Activated B cell treated with CpG ODN at 0.5 μM for 24 hours (primary cell): ENCODE results near the gene TTC21A. TPM values are rescaled to one million over a fixed set of nuclear protein-coding genes. Genes with fewer than 3 reads are reported as not detected.

Experiments used
- ATAC-seq: fragments of 200-7000 bp; cut with Tn5 transposase; one replicate; pipeline ENCODE4 v1.10.0; 2021; ENCODE audit warnings: low read depth, mild to moderate bottlenecking, moderate library complexity
- CTCF ChIA-PET: fragments of 350-600 bp; sonication (Branson Sonifier 250); formaldehyde crosslinking; loops from one replicate; lab custom pipeline; 2021; ENCODE audit warnings: antibody characterized with exemption; lab: Charles Lee
- POLR2A ChIA-PET: fragments of 350-600 bp; sonication (Branson Sonifier 250); formaldehyde crosslinking; loops from one replicate; lab custom pipeline; 2021; ENCODE audit warnings: antibody characterized with exemption; lab: Charles Lee
- DNase-seq: peaks from one replicate; pipeline ENCODE4 v3.0.0; 2022
- H3K27ac Mint-ChIP-seq: one replicate; pipeline ENCODE4 v1.8.0; 2020; ENCODE audit warnings: mixed read lengths
- H3K27me3 Mint-ChIP-seq: one replicate; pipeline ENCODE4 v1.8.0; 2021; ENCODE audit warnings: mixed read lengths
- H3K36me3 Mint-ChIP-seq: one replicate; pipeline ENCODE4 v1.8.0; 2021; ENCODE audit warnings: low read depth, mixed read lengths
- H3K4me1 Mint-ChIP-seq: one replicate; pipeline ENCODE4 v1.8.0; 2021; ENCODE audit warnings: mixed read lengths
- H3K4me3 Mint-ChIP-seq: one replicate; pipeline ENCODE4 v1.8.0; 2020; ENCODE audit warnings: mild to moderate bottlenecking, mixed read lengths
- H3K9me3 Mint-ChIP-seq: one replicate; pipeline ENCODE4 v1.8.0; 2020; ENCODE audit warnings: mixed read lengths
- CTCF ChIP-seq: fragments of 200-600 bp; IDR thresholded peaks from one replicate; pipeline ENCODE4 v1.8.0; 2022; ENCODE audit warnings: antibody characterized with exemption, mild to moderate bottlenecking
- intact Hi-C: fragments of 100-400 bp; cut with micrococcal nuclease; formaldehyde crosslinking; loops from one replicate; pipeline ENCODE4 v1.15.1; 2024
- total RNA-seq: library from RNA; stranded (reverse); gene quantifications from 2 replicates; pipeline ENCODE4 v1.2.3, GENCODE V29; 2022

Gene TTC21A
- total RNA-seq, 1 donor from 2014 or later: 15.9 TPM

GRCh38 chr3:39171860-39172259 is 64.4 kb downstream of the TTC21A start:
- H3K9me3 Mint-ChIP-seq: no peaks in the 10 kb centered on the region
- no peaks in the 10 kb centered on the region for H3K27me3 Mint-ChIP-seq
- H3K36me3 Mint-ChIP-seq: no peaks in the 10 kb centered on the region
- H3K27ac Mint-ChIP-seq: no peak overlapping the region
- ATAC-seq: no peak
- TF ChIP-seq CTCF: no peak
- no peaks in the 10 kb centered on the region for H3K4me1 Mint-ChIP-seq
- no peak for DNase-seq
- intact Hi-C loops: no loop called here
- H3K4me3 Mint-ChIP-seq: no peak overlapping the region
- CTCF ChIA-PET: interaction anchor here (1.8 kb wide), 1 partner anchor 117 kb away, joined by 7 read pairs; no protein-coding TSS in a partner anchor
- POLR2A ChIA-PET: no interaction called here

- intact Hi-C loops: no loop called here
These were observed 66.0 kb downstream of the TTC21A start for GRCh38 chr3:39173318-39174125.

GRCh38 chr3:39176025-39176714 is 68.7 kb downstream of the TTC21A start:
- Mint-ChIP-seq H3K9me3 (no peaks in the 10 kb centered on the region), H3K27me3 (no peaks in the 10 kb centered on the region), H3K36me3 (no peaks in the 10 kb centered on the region), H3K4me1 (peaks cover 28% of the 10 kb centered on the region), H3K4me3 (no peak overlapping the region), H3K27ac (peak overlapping the region; percentile 3)
- ChIA-PET CTCF (no interaction called here), POLR2A (interaction anchor here (0.6 kb wide), 1 partner anchor 227 kb away, joined by 4 read pairs; no protein-coding TSS in a partner anchor)
- ATAC-seq: no peak
- DNase-seq: no peak
- no peak for TF ChIP-seq CTCF
- intact Hi-C loops: loop anchor here (5.0 kb wide), 2 partner anchors 124 to 1131 kb away; partner anchors contain the start of genes EIF1B, SCN11A and WDR48

More at GRCh38 chr3:39173318-39174125, 66.0 kb downstream of the TTC21A start:
- ChIA-PET POLR2A (interaction anchor here (0.6 to 0.7 kb wide), 2 partner anchors 41 to 1287 kb away, joined by 3 read pairs; no protein-coding TSS in a partner anchor), CTCF (interaction anchor here (0.7 to 1.8 kb wide), 3 partner anchors 17 to 115 kb away, joined by 3 to 7 read pairs (median 5); no protein-coding TSS in a partner anchor)
- no peaks in the 10 kb centered on the region for H3K9me3 Mint-ChIP-seq
- no peak for ATAC-seq
- no peak overlapping the region for H3K27ac Mint-ChIP-seq
- H3K4me1 Mint-ChIP-seq: peaks cover 6% of the 10 kb centered on the region
- H3K4me3 Mint-ChIP-seq: no peak overlapping the region
- no peak for TF ChIP-seq CTCF
- no peak for DNase-seq
- H3K36me3 Mint-ChIP-seq: no peaks in the 10 kb centered on the region
- H3K27me3 Mint-ChIP-seq: no peaks in the 10 kb centered on the region

- DNase-seq (peak; percentile 64), ATAC-seq (peak; percentile 57)
- Mint-ChIP-seq H3K9me3 (no peaks in the 10 kb centered on the region), H3K36me3 (no peaks in the 10 kb centered on the region), H3K4me3 (peak overlapping the region; percentile 85), H3K27me3 (no peaks in the 10 kb centered on the region), H3K27ac (peak overlapping the region; percentile 41), H3K4me1 (peaks cover 31% of the 10 kb centered on the region)
- POLR2A ChIA-PET: interaction anchor here (0.6 to 2.9 kb wide), 8 partner anchors 9 to 72 kb away, joined by 3 to 14 read pairs (median 4); partner anchors contain the start of genes GORASP1, TTC21A and XIRP1
- intact Hi-C loops: loop anchor here (5.0 kb wide), 2 partner anchors 126 to 1129 kb away; partner anchors contain the start of genes EIF1B, SCN11A and WDR48
- TF ChIP-seq CTCF: no peak
- CTCF ChIA-PET: interaction anchor here (0.7 to 1.4 kb wide), 6 partner anchors 12 to 113 kb away, joined by 3 to 6 read pairs (median 4); no protein-coding TSS in a partner anchor
These were observed 70.3 kb downstream of the TTC21A start for GRCh38 chr3:39177708-39178332.
